OCI-LY1 (cell line): ENCODE data around the gene FAM131A.

ENCODE experiments used
- EZH2 ChIP-seq: fragments of 200-600 bp; sonication (generic), shearing (Covaris generic); IDR thresholded peaks from 2 replicates; pipeline ENCODE4 v1.8.0; 2017; ENCODE audit warnings: borderline replicate concordance, mixed run types, mild to moderate bottlenecking, antibody characterized with exemption, low read length, moderate library complexity, mixed read lengths
- TF ChIP-seq, protein P1 (sequence below): fragments of 200-600 bp; sonication (generic), shearing (Covaris generic); IDR thresholded peaks from 2 replicates; pipeline ENCODE4 v1.5.1; 2017; ENCODE audit warnings: mild to moderate bottlenecking, antibody characterized with exemption, low read length, moderate library complexity, mixed read lengths

DNA sequence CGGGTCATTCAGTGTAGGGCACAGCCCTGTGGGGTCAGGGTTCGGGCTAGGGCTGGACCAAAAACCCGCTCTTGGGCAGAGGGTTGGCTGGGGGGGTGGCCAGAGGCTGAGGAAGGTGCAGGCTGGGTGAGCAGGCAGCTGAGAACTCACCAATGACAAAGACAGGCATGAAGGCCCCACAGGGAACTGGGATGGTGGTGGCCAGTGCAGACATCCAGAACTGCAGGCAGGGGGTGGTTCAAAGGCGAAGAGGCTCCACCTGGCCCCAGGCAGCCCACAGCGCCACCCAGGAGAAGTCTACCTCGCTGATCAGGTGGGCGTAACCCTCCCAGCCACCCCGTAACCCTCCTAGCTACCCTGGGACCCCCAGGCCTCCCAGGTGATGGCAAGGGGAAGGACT, 17.4 kb downstream of the FAM131A start:
- TF ChIP-seq, protein P1, sequence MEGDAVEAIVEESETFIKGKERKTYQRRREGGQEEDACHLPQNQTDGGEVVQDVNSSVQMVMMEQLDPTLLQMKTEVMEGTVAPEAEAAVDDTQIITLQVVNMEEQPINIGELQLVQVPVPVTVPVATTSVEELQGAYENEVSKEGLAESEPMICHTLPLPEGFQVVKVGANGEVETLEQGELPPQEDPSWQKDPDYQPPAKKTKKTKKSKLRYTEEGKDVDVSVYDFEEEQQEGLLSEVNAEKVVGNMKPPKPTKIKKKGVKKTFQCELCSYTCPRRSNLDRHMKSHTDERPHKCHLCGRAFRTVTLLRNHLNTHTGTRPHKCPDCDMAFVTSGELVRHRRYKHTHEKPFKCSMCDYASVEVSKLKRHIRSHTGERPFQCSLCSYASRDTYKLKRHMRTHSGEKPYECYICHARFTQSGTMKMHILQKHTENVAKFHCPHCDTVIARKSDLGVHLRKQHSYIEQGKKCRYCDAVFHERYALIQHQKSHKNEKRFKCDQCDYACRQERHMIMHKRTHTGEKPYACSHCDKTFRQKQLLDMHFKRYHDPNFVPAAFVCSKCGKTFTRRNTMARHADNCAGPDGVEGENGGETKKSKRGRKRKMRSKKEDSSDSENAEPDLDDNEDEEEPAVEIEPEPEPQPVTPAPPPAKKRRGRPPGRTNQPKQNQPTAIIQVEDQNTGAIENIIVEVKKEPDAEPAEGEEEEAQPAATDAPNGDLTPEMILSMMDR: no peak
- TF ChIP-seq EZH2: no peak
